Measurements from ENCODE around the gene WAC. TPM values are rescaled to one million over a fixed set of nuclear protein-coding genes. Genes with fewer than 3 reads are reported as not detected.

WAC gene
- total and polyA plus RNA-seq, 10 of the 15 experiments (the other 5 are each of a cell fraction or from before 2014, with no cell fraction given): 26.5 to 131 (median 69.4) TPM

GRCh38 chr10:28601012-28601411 lies 68.1 kb downstream of the WAC start:
- ChIA-PET RAD21 (ENCODE audit: unreplicated experiment) (no interaction called here), CTCF (interaction anchor here (1.6 kb wide), 1 partner anchor 54 kb away, joined by 3 read pairs; no protein-coding TSS in a partner anchor), SMC1A (ENCODE audit: uncharacterized antibody, unreplicated experiment) (no interaction called here), POLR2A (no interaction called here)
- DNase-seq (ENCODE audit: low read depth, low spot score) (no peak), FAIRE-seq (no peak), ATAC-seq (no peak)
- peaks cover 34% of the 10 kb centered on the region for H3K79me2 ChIP-seq (ENCODE audit: control insufficient read depth, insufficient read depth, low read length)
- no peak overlapping the region for H2AFZ ChIP-seq (ENCODE audit: control insufficient read depth, low read depth, low read length)
- H3K27ac ChIP-seq (ENCODE audit: control insufficient read depth, insufficient read depth): no peak overlapping the region
- TF ChIP-seq ZBTB4 (CRISPR knock-in tag; IDR thresholded peaks at IDR 0.05) (no peak), PAX5 (IDR thresholded peaks at IDR 0.05; ENCODE audit: borderline replicate concordance, low read depth, low read length) (no peak), HSF1 (IDR thresholded peaks at IDR 0.05; ENCODE audit: low read depth, low read length) (no peak), FOS (IDR thresholded peaks at IDR 0.05; ENCODE audit: borderline replicate concordance, extremely low read depth, insufficient read length) (no peak), STAT3 (IDR thresholded peaks at IDR 0.05; ENCODE audit: low read depth, low read length) (no peak), TCF12 (IDR thresholded peaks at IDR 0.05; ENCODE audit: low read depth, low read length) (no peak), FOXK2 (IDR thresholded peaks at IDR 0.05) (no peak), ETV6 (conservative IDR thresholded peaks at IDR 0.05 in 1 of 2, IDR thresholded peaks at IDR 0.05 in 1 of 2; ENCODE audit: borderline replicate concordance in 1 of 2, low read depth in 1 of 2) (no peak), BCL3 (IDR thresholded peaks at IDR 0.05; ENCODE audit: borderline replicate concordance, insufficient read depth, low read depth, low read length, poor library complexity, severe bottlenecking) (no peak), BCLAF1 (IDR thresholded peaks at IDR 0.05) (no peak), MXI1 (IDR thresholded peaks at IDR 0.05; ENCODE audit: low read depth, low read length) (no peak), RB1 (IDR thresholded peaks at IDR 0.05; ENCODE audit: borderline replicate concordance) (no peak), ATF3 (IDR thresholded peaks at IDR 0.05; ENCODE audit: borderline replicate concordance, extremely low read depth, low read depth, low read length) (no peak), MAX (IDR thresholded peaks at IDR 0.05; ENCODE audit: low read depth, low read length) (no peak)
- 98% methylated on average over 4 of the region's 4 CpGs for WGBS (ENCODE audit: insufficient coverage, insufficient replicate concordance, low lambda C conversion rate, missing lambda C conversion rate)
- peaks cover 0 to 33% of the 10 kb centered on the region in 2 experiments; a peak in 3 of 4 replicates for H3K36me3 ChIP-seq (ENCODE audit: control insufficient read depth in 2 of 2, insufficient read depth in 2 of 2, low read length in 1 of 2)
- intact Hi-C loops (cut with micrococcal nuclease; ENCODE audit: unreplicated experiment): no loop called here
- H3K27me3 ChIP-seq (replicated peaks in 1 of 2; ENCODE audit: control insufficient read depth in 2 of 2, insufficient read depth in 2 of 2, low read length in 1 of 2): no peaks in the 10 kb centered on the region
- in situ Hi-C loops (cut with MboI): no loop called here
- no peak overlapping the region for H3K9ac ChIP-seq (ENCODE audit: control insufficient read depth, insufficient read depth, low read length)
- H3K9me3 ChIP-seq (replicated peaks; ENCODE audit: control insufficient read depth, insufficient read depth, low read length): no peaks in the 10 kb centered on the region
- H4K20me1 ChIP-seq (ENCODE audit: control insufficient read depth, insufficient read depth): no peaks in the 10 kb centered on the region; the same call in 1 of the 2 replicates
- BruUV-seq (replicated peaks): no TSS peak
- H3K4me1 ChIP-seq (ENCODE audit: control insufficient read depth, insufficient read depth, low read length): no peaks in the 10 kb centered on the region
- H3K4me3 ChIP-seq: no peak overlapping the region
- no peak overlapping the region for H3K4me2 ChIP-seq (ENCODE audit: control insufficient read depth, insufficient read depth)
